ENCODE data around the gene ATXN3L. TPM values are rescaled to one million over a fixed set of nuclear protein-coding genes. Genes with fewer than 3 reads are reported as not detected.

ATXN3L gene
- total and polyA plus RNA-seq, 2 of the 8 experiments (the other 6 are each of a cell fraction or from before 2014, with no cell fraction given): not detected

GRCh38 chrX:13345037-13345436 lies 25.2 kb upstream of the ATXN3L start (continued):
- TF ChIP-seq SRF (IDR thresholded peaks at IDR 0.05; ENCODE audit: low read depth, low read length): no peak
